K562 (cell line): ENCODE data around the gene PAF1. TPM values are rescaled to one million over a fixed set of nuclear protein-coding genes. Genes with fewer than 3 reads are reported as not detected.

Experiments
- C11orf30 ChIP-seq: fragments of 450-650 bp; IDR thresholded peaks from 2 replicates; pipeline ENCODE4 v1.6.1; 2016; ENCODE audit warnings: low read depth, mild to moderate bottlenecking
- GTF2A2 ChIP-seq: IDR thresholded peaks from 2 replicates; pipeline ENCODE4 v1.6.1; 2016; ENCODE audit warnings: mild to moderate bottlenecking, missing genetic modification characterization, missing compliant biosample characterization
- L3MBTL2 ChIP-seq: fragments of 450-650 bp; IDR thresholded peaks from 2 replicates; pipeline ENCODE4 v1.6.1; 2016; ENCODE audit warnings: mild to moderate bottlenecking, moderate library complexity
- NFIX ChIP-seq: fragments of 250-450 bp; sonication (Bioruptor Pico); IDR thresholded peaks from 2 replicates; pipeline ENCODE4 v1.4.0; 2020; ENCODE audit warnings: low read depth, mild to moderate bottlenecking, moderate library complexity
- POLR3G ChIP-seq: IDR thresholded peaks from 2 replicates; pipeline ENCODE4 v1.6.1; 2011; ENCODE audit not compliant: insufficient read length, insufficient replicate concordance; ENCODE audit errors: extremely low read depth
- ZNF263 ChIP-seq: sonication (generic); formaldehyde crosslinking; IDR thresholded peaks from 2 replicates; pipeline ENCODE4 v1.8.0; 2022; ENCODE audit warnings: mild to moderate bottlenecking, missing genetic modification reagents, borderline replicate concordance
- polyA plus RNA-seq, 8 experiments: library from polyadenylated mRNA; depleted of rRNA in 4 of 8; stranded (reverse) in 5 of 8; unstranded in 3 of 8; fragments of >200 nt; fragmentation: Nextera tagmentation in 2 of 8; fragmentation: Illumina TruSeq in 1 of 8; extraction: Ambion mirVana in 2 of 8; extraction: Trizol in 1 of 8; gene quantifications; 2 replicates each; pipeline versions ENCODE4 v1.2.1 to v1.2.3, GENCODE V29; 2011 to 2014; ENCODE audit warnings: inconsistent platforms in 1 of 8, missing spikeins in 1 of 8
- total RNA-seq, 7 experiments: library from RNA; depleted of rRNA in 6 of 7; stranded (reverse); fragments of >200 nt in 6 of 7; fragmentation: Illumina TruSeq in 2 of 7; extraction: Trizol in 2 of 7; gene quantifications; 2 replicates each; pipeline versions ENCODE4 v1.2.1 to v1.2.3, GENCODE V29; 2011 to 2021; ENCODE audit warnings: low replicate concordance in 1 of 7
- TF ChIP-seq, protein P1 (sequence below): sonication (generic); formaldehyde crosslinking; IDR thresholded peaks from 2 replicates; pipeline ENCODE4 v1.8.0; 2023; ENCODE audit warnings: mild to moderate bottlenecking, missing genetic modification reagents
- TF ChIP-seq, protein P2 (sequence below): fragments of 200-800 bp; sonication (Bioruptor generic); IDR thresholded peaks from 2 replicates; pipeline ENCODE4 v1.6.1; 2017; ENCODE audit warnings: missing genetic modification characterization, missing compliant biosample characterization
- TF ChIP-seq, protein P3 (sequence below): fragments of 250-450 bp; sonication (Bioruptor Pico); IDR thresholded peaks from 2 replicates; pipeline ENCODE4 v1.4.0; 2020
- TF ChIP-seq, protein P4 (sequence below): sonication (generic); formaldehyde crosslinking; IDR thresholded peaks from 2 replicates; pipeline ENCODE4 v1.8.0; 2022; ENCODE audit warnings: mild to moderate bottlenecking, missing genetic modification reagents, borderline replicate concordance

PAF1 gene
- total and polyA plus RNA-seq, 9 of the 15 experiments (the other 6 are each of a cell fraction or from before 2014, with no cell fraction given), result 1.5 to 45.0 (median 33.8) TPM

DNA sequence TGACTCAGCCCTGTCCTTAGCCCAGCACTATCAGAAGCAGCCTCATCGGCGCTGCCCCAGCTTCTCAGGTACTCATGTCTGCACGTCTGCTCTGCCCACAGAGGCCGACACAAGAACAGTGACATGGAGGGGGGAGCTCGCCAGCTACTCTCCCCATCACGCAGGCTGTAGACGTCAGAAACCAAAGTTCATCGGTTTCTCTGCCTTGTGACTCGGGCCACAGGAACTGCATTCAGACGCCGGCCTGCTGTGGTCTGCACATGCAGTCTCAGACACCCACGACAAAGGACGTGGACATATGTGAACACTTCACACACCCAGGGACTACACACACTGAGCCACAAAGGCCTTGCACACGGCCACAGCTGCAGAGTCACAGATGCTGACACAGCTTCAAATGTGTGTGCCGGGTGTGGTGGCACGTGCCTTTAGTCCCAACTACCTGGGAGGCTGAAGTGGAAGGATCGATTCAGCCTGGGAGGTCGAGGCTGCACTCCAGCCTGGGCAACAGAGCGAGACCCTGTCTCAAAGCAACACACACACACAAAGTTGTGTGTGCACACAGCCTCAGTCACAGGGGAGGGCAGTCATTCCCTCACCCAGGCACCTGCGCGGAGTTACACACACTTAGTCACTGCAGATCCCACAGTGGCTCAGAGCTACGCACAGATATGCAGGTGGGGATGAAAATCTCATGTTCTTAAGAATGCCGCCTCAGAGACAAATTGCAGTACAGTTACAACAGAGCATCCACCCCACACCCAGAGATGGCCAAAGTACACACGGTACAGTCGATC, 10.8 kb upstream of the PAF1 start (continued):
- TF ChIP-seq, protein P1, sequence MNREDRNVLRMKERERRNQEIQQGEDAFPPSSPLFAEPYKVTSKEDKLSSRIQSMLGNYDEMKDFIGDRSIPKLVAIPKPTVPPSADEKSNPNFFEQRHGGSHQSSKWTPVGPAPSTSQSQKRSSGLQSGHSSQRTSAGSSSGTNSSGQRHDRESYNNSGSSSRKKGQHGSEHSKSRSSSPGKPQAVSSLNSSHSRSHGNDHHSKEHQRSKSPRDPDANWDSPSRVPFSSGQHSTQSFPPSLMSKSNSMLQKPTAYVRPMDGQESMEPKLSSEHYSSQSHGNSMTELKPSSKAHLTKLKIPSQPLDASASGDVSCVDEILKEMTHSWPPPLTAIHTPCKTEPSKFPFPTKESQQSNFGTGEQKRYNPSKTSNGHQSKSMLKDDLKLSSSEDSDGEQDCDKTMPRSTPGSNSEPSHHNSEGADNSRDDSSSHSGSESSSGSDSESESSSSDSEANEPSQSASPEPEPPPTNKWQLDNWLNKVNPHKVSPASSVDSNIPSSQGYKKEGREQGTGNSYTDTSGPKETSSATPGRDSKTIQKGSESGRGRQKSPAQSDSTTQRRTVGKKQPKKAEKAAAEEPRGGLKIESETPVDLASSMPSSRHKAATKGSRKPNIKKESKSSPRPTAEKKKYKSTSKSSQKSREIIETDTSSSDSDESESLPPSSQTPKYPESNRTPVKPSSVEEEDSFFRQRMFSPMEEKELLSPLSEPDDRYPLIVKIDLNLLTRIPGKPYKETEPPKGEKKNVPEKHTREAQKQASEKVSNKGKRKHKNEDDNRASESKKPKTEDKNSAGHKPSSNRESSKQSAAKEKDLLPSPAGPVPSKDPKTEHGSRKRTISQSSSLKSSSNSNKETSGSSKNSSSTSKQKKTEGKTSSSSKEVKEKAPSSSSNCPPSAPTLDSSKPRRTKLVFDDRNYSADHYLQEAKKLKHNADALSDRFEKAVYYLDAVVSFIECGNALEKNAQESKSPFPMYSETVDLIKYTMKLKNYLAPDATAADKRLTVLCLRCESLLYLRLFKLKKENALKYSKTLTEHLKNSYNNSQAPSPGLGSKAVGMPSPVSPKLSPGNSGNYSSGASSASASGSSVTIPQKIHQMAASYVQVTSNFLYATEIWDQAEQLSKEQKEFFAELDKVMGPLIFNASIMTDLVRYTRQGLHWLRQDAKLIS (CRISPR knock-in tag), result 0 out of 2 replicates have a peak, but pooled peaks have one; percentile 47
- TF ChIP-seq NFIX (CRISPR knock-in tag), result no peak
- peak; percentile 84 for TF ChIP-seq L3MBTL2
- 0 out of 2 replicates have a peak, but pooled peaks have one; percentile 48 for TF ChIP-seq GTF2A2 (tag)
- TF ChIP-seq, protein P2, sequence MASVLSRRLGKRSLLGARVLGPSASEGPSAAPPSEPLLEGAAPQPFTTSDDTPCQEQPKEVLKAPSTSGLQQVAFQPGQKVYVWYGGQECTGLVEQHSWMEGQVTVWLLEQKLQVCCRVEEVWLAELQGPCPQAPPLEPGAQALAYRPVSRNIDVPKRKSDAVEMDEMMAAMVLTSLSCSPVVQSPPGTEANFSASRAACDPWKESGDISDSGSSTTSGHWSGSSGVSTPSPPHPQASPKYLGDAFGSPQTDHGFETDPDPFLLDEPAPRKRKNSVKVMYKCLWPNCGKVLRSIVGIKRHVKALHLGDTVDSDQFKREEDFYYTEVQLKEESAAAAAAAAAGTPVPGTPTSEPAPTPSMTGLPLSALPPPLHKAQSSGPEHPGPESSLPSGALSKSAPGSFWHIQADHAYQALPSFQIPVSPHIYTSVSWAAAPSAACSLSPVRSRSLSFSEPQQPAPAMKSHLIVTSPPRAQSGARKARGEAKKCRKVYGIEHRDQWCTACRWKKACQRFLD (CRISPR knock-in tag), result 0 out of 2 replicates have a peak, but pooled peaks have one; percentile 49
- TF ChIP-seq, protein P3, sequence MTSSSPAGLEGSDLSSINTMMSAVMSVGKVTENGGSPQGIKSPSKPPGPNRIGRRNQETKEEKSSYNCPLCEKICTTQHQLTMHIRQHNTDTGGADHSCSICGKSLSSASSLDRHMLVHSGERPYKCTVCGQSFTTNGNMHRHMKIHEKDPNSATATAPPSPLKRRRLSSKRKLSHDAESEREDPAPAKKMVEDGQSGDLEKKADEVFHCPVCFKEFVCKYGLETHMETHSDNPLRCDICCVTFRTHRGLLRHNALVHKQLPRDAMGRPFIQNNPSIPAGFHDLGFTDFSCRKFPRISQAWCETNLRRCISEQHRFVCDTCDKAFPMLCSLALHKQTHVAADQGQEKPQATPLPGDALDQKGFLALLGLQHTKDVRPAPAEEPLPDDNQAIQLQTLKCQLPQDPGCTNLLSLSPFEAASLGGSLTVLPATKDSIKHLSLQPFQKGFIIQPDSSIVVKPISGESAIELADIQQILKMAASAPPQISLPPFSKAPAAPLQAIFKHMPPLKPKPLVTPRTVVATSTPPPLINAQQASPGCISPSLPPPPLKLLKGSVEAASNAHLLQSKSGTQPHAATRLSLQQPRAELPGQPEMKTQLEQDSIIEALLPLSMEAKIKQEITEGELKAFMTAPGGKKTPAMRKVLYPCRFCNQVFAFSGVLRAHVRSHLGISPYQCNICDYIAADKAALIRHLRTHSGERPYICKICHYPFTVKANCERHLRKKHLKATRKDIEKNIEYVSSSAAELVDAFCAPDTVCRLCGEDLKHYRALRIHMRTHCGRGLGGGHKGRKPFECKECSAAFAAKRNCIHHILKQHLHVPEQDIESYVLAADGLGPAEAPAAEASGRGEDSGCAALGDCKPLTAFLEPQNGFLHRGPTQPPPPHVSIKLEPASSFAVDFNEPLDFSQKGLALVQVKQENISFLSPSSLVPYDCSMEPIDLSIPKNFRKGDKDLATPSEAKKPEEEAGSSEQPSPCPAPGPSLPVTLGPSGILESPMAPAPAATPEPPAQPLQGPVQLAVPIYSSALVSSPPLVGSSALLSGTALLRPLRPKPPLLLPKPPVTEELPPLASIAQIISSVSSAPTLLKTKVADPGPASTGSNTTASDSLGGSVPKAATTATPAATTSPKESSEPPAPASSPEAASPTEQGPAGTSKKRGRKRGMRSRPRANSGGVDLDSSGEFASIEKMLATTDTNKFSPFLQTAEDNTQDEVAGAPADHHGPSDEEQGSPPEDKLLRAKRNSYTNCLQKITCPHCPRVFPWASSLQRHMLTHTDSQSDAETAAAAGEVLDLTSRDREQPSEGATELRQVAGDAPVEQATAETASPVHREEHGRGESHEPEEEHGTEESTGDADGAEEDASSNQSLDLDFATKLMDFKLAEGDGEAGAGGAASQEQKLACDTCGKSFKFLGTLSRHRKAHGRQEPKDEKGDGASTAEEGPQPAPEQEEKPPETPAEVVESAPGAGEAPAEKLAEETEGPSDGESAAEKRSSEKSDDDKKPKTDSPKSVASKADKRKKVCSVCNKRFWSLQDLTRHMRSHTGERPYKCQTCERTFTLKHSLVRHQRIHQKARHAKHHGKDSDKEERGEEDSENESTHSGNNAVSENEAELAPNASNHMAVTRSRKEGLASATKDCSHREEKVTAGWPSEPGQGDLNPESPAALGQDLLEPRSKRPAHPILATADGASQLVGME, result peak; percentile 69; the same call in 1 of the 2 replicates
- TF ChIP-seq, protein P4, sequence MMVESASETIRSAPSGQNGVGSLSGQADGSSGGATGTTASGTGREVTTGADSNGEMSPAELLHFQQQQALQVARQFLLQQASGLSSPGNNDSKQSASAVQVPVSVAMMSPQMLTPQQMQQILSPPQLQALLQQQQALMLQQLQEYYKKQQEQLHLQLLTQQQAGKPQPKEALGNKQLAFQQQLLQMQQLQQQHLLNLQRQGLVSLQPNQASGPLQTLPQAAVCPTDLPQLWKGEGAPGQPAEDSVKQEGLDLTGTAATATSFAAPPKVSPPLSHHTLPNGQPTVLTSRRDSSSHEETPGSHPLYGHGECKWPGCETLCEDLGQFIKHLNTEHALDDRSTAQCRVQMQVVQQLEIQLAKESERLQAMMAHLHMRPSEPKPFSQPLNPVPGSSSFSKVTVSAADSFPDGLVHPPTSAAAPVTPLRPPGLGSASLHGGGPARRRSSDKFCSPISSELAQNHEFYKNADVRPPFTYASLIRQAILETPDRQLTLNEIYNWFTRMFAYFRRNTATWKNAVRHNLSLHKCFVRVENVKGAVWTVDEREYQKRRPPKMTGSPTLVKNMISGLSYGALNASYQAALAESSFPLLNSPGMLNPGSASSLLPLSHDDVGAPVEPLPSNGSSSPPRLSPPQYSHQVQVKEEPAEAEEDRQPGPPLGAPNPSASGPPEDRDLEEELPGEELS (CRISPR knock-in tag), result peak; percentile 63; the same call in 1 of the 2 replicates
- TF ChIP-seq POLR3G, result no peak
- TF ChIP-seq ZNF263 (CRISPR knock-in tag), result 0 out of 2 replicates have a peak, but pooled peaks have one; percentile 5
- TF ChIP-seq C11orf30, result peak; percentile 69; the same call in 1 of the 2 replicates
